IMR-90 (cell line): ENCODE measurements around the gene C1R. TPM values are rescaled to one million over a fixed set of nuclear protein-coding genes. Genes with fewer than 3 reads are reported as not detected.

ENCODE experiments used
- ATAC-seq: fragments of 200-7000 bp; cut with Tn5 transposase; 2 replicates; pipeline ENCODE4 v1.9.1; 2020; ENCODE audit warnings: low read depth, mild to moderate bottlenecking, moderate library complexity
- BruUV-seq: library from RNA; stranded (reverse); fragments of 400-500 nt; replicated peaks from 2 replicates; lab custom pipeline; 2021; lab: Mats Ljungman, UMichigan
- CTCF ChIA-PET: fragments of 300-600 bp; formaldehyde crosslinking; extraction: SDS; loops from one replicate; lab custom pipeline; 2021; ENCODE audit warnings: antibody characterized with exemption; lab: Yijun Ruan, JAX
- POLR2A ChIA-PET: fragments of 300-600 bp; sonication (Branson Sonifier 250); formaldehyde crosslinking; loops from one replicate; lab custom pipeline; 2022; ENCODE audit warnings: antibody characterized with exemption; ENCODE audit not compliant: unreplicated experiment; lab: Charles Lee
- DNase-seq: peaks from one replicate; pipeline ENCODE4 v3.0.0; 2013
- H2AFZ ChIP-seq: replicated peaks from 2 replicates; pipeline ENCODE3; 2013; ENCODE audit warnings: low read length, mild to moderate bottlenecking; ENCODE audit not compliant: poor library complexity
- H2AK5ac ChIP-seq: 2 replicates; pipeline ENCODE4 v1.6.1; 2013; ENCODE audit warnings: low read depth, low read length, inconsistent platforms
- H2AK9ac ChIP-seq: replicated peaks from 2 replicates; pipeline ENCODE3; 2013; ENCODE audit warnings: mild to moderate bottlenecking, low read depth, low read length, moderate library complexity; ENCODE audit not compliant: poor library complexity
- H2BK120ac ChIP-seq: 2 replicates; pipeline ENCODE4 v1.6.1; 2013; ENCODE audit warnings: low read depth, low read length, inconsistent platforms
- H2BK15ac ChIP-seq: 3 replicates; pipeline ENCODE4 v1.6.1; 2013; ENCODE audit warnings: low read depth, low read length, inconsistent platforms
- H2BK20ac ChIP-seq: 2 replicates; pipeline ENCODE4 v1.6.1; 2013; ENCODE audit warnings: low read depth, mild to moderate bottlenecking, inconsistent platforms, low read length, moderate library complexity
- H2BK5ac ChIP-seq: 2 replicates; pipeline ENCODE4 v1.6.1; 2013; ENCODE audit warnings: mild to moderate bottlenecking, low read depth, low read length, inconsistent platforms; ENCODE audit not compliant: poor library complexity, severe bottlenecking
- H3K14ac ChIP-seq: replicated peaks from 2 replicates; pipeline ENCODE4 v1.6.1; 2013; ENCODE audit warnings: low read depth, low read length, inconsistent platforms
- H3K18ac ChIP-seq: 2 replicates; pipeline ENCODE4 v1.6.1; 2013; ENCODE audit warnings: low read depth, low read length, control low read depth
- H3K23ac ChIP-seq: 2 replicates; pipeline ENCODE4 v1.6.1; 2013; ENCODE audit warnings: low read depth, low read length, inconsistent platforms
- H3K27ac ChIP-seq: 2 replicates; pipeline ENCODE4 v1.5.1; 2013; ENCODE audit warnings: mild to moderate bottlenecking, control low read depth, low read length; ENCODE audit not compliant: insufficient read depth
- H3K27me3 ChIP-seq: 2 replicates; pipeline ENCODE4 v1.6.1; 2013; ENCODE audit warnings: low read length; ENCODE audit not compliant: control insufficient read depth, insufficient read depth
- H3K36me3 ChIP-seq: 2 replicates; pipeline ENCODE4 v1.6.1; 2013; ENCODE audit warnings: low read length, mixed read lengths; ENCODE audit not compliant: control insufficient read depth, insufficient read depth
- H3K4ac ChIP-seq: 2 replicates; pipeline ENCODE4 v1.6.1; 2013; ENCODE audit warnings: low read depth, low read length, inconsistent platforms
- H3K4me1 ChIP-seq: 2 replicates; pipeline ENCODE4 v1.6.1; 2013; ENCODE audit warnings: low read length, mixed read lengths; ENCODE audit not compliant: control insufficient read depth, insufficient read depth
- H3K4me2 ChIP-seq: 2 replicates; pipeline ENCODE4 v1.6.1; 2013; ENCODE audit warnings: low read depth, mild to moderate bottlenecking, control low read depth, low read length, moderate library complexity
- H3K4me3 ChIP-seq: 2 replicates; pipeline ENCODE4 v1.5.1; 2013; ENCODE audit warnings: low read depth, mild to moderate bottlenecking, control low read depth, low read length, moderate library complexity; ENCODE audit not compliant: insufficient read depth
- H3K56ac ChIP-seq: 2 replicates; pipeline ENCODE4 v1.6.1; 2013; ENCODE audit warnings: low read length, inconsistent platforms; ENCODE audit not compliant: insufficient read depth; ENCODE audit errors: extremely low read depth
- H3K79me1 ChIP-seq, 2 experiments: 2 replicates each; pipeline ENCODE4 v1.6.1; 2013; ENCODE audit warnings: low read length in 2 of 2, inconsistent platforms in 1 of 2, low read depth in 1 of 2
- H3K9ac ChIP-seq: 2 replicates; pipeline ENCODE4 v1.6.1; 2013; ENCODE audit warnings: low read depth, low read length, control low read depth
- H3K9me1 ChIP-seq: 2 replicates; pipeline ENCODE4 v1.6.1; 2013; ENCODE audit warnings: low read length, inconsistent platforms; ENCODE audit not compliant: insufficient read depth
- H3K9me3 ChIP-seq: 2 replicates; pipeline ENCODE4 v1.6.1; 2013; ENCODE audit warnings: low read length; ENCODE audit not compliant: control insufficient read depth, insufficient read depth
- H4K20me1 ChIP-seq: 2 replicates; pipeline ENCODE4 v1.6.1; 2013; ENCODE audit warnings: low read length, inconsistent platforms; ENCODE audit not compliant: insufficient read depth
- H4K5ac ChIP-seq: 2 replicates; pipeline ENCODE4 v1.6.1; 2013; ENCODE audit warnings: mild to moderate bottlenecking, low read depth, low read length, control low read depth
- H4K8ac ChIP-seq, 2 experiments: 2 replicates each; pipeline ENCODE4 v1.6.1; 2013; ENCODE audit warnings: low read depth in 2 of 2, low read length in 2 of 2, control low read depth in 1 of 2, inconsistent platforms in 1 of 2
- H4K91ac ChIP-seq: 2 replicates; pipeline ENCODE4 v1.6.1; 2013; ENCODE audit warnings: low read depth, low read length, inconsistent platforms; ENCODE audit not compliant: insufficient read depth
- BHLHE40 ChIP-seq: fragments of 150-350 bp; IDR thresholded peaks from 2 replicates; pipeline ENCODE4 v1.6.1; 2016; ENCODE audit warnings: mild to moderate bottlenecking, low read depth, low read length
- CEBPB ChIP-seq: IDR thresholded peaks from 2 replicates; pipeline ENCODE4 v1.6.1; 2012; ENCODE audit warnings: low read depth, low read length, improper control_type of control experiment
- CHD1 ChIP-seq: IDR thresholded peaks from 2 replicates; pipeline ENCODE4 v1.6.1; 2012; ENCODE audit warnings: low read depth, low read length, improper control_type of control experiment
- FOS ChIP-seq: fragments of 150-350 bp; IDR thresholded peaks from 2 replicates; pipeline ENCODE4 v1.6.1; 2016; ENCODE audit warnings: low read depth, low read length
- MAFK ChIP-seq: IDR thresholded peaks from 2 replicates; pipeline ENCODE4 v1.6.1; 2012; ENCODE audit warnings: low read depth, low read length, improper control_type of control experiment
- MAZ ChIP-seq: IDR thresholded peaks from 2 replicates; pipeline ENCODE4 v1.6.1; 2012; ENCODE audit warnings: low read depth, mild to moderate bottlenecking, low read length, improper control_type of control experiment, moderate library complexity, borderline replicate concordance
- MXI1 ChIP-seq: IDR thresholded peaks from 2 replicates; pipeline ENCODE4 v1.6.1; 2012; ENCODE audit warnings: low read depth, mild to moderate bottlenecking, low read length, moderate library complexity, borderline replicate concordance
- NFE2L2 ChIP-seq: fragments of 150-350 bp; IDR thresholded peaks from 2 replicates; pipeline ENCODE4 v1.6.1; 2016; ENCODE audit warnings: low read depth, mild to moderate bottlenecking, low read length
- POLR2A ChIP-seq: IDR thresholded peaks from 2 replicates; pipeline ENCODE4 v1.6.1; 2012; ENCODE audit warnings: mild to moderate bottlenecking, low read depth, low read length
- RAD21 ChIP-seq: IDR thresholded peaks from 2 replicates; pipeline ENCODE4 v1.6.1; 2012; ENCODE audit warnings: low read length, improper control_type of control experiment
- RCOR1 ChIP-seq: IDR thresholded peaks from 2 replicates; pipeline ENCODE4 v1.6.1; 2012; ENCODE audit warnings: mild to moderate bottlenecking, low read length, improper control_type of control experiment; ENCODE audit not compliant: insufficient replicate concordance
- RFX5 ChIP-seq: IDR thresholded peaks from 2 replicates; pipeline ENCODE4 v1.8.0; 2012; ENCODE audit warnings: low read depth, mild to moderate bottlenecking, low read length, moderate library complexity
- SMC3 ChIP-seq: fragments of 150-350 bp; IDR thresholded peaks from 2 replicates; pipeline ENCODE4 v1.6.1; 2016; ENCODE audit warnings: low read depth, mild to moderate bottlenecking, antibody characterized with exemption, low read length, moderate library complexity
- WGBS, 2 experiments: methylation state at CpG; one replicate each; pipeline versions ENCODE4 v1.1.5 to v1.1.7; 2013; ENCODE audit warnings: missing lambda C conversion rate in 2 of 2; ENCODE audit not compliant: insufficient read length in 1 of 2; ENCODE audit errors: extremely low coverage in 2 of 2; 5-methylcytosine and 5-hydroxymethylcytosine counted together
- dilution Hi-C: fragments of 300-500 bp; cut with HindIII; formaldehyde crosslinking; loops from one replicate; pipeline ENCODE4 v1.14.3; 2018; ENCODE audit warnings: low sequenced_read_pairs; ENCODE audit not compliant: unreplicated experiment
- in situ Hi-C: fragments of 300-500 bp; cut with MboI; formaldehyde crosslinking; loops from 3 replicates; pipeline ENCODE4 v1.14.3; 2019; ENCODE audit warnings: low sequenced_read_pairs, inconsistent platforms, mixed read lengths
- intact Hi-C: fragments of 100-400 bp; cut with micrococcal nuclease; formaldehyde crosslinking; loops from 2 replicates; pipeline ENCODE4 v1.10.0; 2022
- polyA plus RNA-seq, 3 experiments: library from polyadenylated mRNA; depleted of rRNA; stranded (reverse); fragments of >200 nt; gene quantifications; 2 replicates each; pipeline ENCODE4 v1.2.3, GENCODE V29; 2012; ENCODE audit warnings: low replicate concordance in 1 of 3
- total RNA-seq: library from RNA; depleted of rRNA; stranded (reverse); fragments of >200 nt; gene quantifications from 2 replicates; pipeline ENCODE4 v1.2.3, GENCODE V29; 2012
- TF ChIP-seq, protein P1 (sequence below): fragments of 150-350 bp; IDR thresholded peaks from 2 replicates; pipeline ENCODE4 v1.6.1; 2016; ENCODE audit warnings: low read depth, mild to moderate bottlenecking, low read length, moderate library complexity, borderline replicate concordance
- TF ChIP-seq, protein P2 (sequence below): conservative IDR thresholded peaks from 2 replicates; pipeline ENCODE4 v1.5.1; 2012; ENCODE audit warnings: mild to moderate bottlenecking, low read depth, low read length, improper control_type of control experiment
- TF ChIP-seq, protein P3 (sequence below): fragments of 150-350 bp; IDR thresholded peaks from 2 replicates; pipeline ENCODE4 v1.6.1; 2017; ENCODE audit warnings: mild to moderate bottlenecking, antibody characterized with exemption, low read length, low read depth

The C1R gene
- total and polyA plus RNA-seq, 2 of the 4 experiments (the other 2 are of a cell fraction): 38.4 to 165 TPM

DNA sequence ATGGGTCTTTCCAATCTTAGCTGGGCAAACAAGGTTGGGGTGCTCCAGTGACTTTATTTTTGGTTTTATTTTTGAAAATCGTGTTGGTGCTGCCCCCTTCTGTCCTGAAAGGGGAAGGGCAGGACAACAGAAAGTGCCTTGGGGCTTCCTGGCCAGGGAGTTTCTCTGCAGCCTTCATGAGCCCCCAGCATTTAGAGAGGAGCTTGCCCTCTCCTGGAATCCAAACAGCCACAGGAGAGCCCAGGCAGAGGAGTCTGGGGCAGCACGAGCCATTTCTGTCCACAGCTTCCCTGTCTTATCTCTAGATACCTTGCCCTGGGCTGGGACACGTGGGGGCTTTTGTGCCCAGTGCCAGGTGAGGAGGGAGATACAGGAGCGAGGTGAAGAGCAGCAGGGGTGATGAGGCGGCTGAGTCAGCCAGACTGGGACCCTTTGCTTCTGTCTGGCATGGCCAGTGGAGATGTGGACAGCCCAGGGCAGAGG lies 21.2 kb upstream of the C1R start:
- no peak overlapping the region for H3K14ac ChIP-seq
- H2AK5ac ChIP-seq: peak overlapping the region; percentile 38; the same call in 1 of the 2 replicates
- ChIA-PET CTCF (interaction anchor here (0.6 to 1.8 kb wide), 8 partner anchors 9 to 459 kb away, joined by 3 to 9 read pairs (median 4); partner anchors contain the start of gene C1S), POLR2A (interaction anchor here (0.9 to 1.1 kb wide), 2 partner anchors 52 to 199 kb away, joined by 3 to 4 read pairs; partner anchors contain the start of gene ENO2)
- H3K4me1 ChIP-seq: peaks cover 5% of the 10 kb centered on the region; the same call in 1 of the 2 replicates
- H3K27me3 ChIP-seq: no peaks in the 10 kb centered on the region
- no peak for TF ChIP-seq NFE2L2
- TF ChIP-seq CHD1: no peak
- TF ChIP-seq, protein P1, sequence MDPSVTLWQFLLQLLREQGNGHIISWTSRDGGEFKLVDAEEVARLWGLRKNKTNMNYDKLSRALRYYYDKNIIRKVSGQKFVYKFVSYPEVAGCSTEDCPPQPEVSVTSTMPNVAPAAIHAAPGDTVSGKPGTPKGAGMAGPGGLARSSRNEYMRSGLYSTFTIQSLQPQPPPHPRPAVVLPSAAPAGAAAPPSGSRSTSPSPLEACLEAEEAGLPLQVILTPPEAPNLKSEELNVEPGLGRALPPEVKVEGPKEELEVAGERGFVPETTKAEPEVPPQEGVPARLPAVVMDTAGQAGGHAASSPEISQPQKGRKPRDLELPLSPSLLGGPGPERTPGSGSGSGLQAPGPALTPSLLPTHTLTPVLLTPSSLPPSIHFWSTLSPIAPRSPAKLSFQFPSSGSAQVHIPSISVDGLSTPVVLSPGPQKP: no peak
- TF ChIP-seq MAFK: no peak
- no peak for TF ChIP-seq MXI1
- TF ChIP-seq BHLHE40: no peak
- no peak for TF ChIP-seq MAZ
- TF ChIP-seq RFX5: no peak
- TF ChIP-seq RAD21: peak; percentile 68
- TF ChIP-seq, protein P2, sequence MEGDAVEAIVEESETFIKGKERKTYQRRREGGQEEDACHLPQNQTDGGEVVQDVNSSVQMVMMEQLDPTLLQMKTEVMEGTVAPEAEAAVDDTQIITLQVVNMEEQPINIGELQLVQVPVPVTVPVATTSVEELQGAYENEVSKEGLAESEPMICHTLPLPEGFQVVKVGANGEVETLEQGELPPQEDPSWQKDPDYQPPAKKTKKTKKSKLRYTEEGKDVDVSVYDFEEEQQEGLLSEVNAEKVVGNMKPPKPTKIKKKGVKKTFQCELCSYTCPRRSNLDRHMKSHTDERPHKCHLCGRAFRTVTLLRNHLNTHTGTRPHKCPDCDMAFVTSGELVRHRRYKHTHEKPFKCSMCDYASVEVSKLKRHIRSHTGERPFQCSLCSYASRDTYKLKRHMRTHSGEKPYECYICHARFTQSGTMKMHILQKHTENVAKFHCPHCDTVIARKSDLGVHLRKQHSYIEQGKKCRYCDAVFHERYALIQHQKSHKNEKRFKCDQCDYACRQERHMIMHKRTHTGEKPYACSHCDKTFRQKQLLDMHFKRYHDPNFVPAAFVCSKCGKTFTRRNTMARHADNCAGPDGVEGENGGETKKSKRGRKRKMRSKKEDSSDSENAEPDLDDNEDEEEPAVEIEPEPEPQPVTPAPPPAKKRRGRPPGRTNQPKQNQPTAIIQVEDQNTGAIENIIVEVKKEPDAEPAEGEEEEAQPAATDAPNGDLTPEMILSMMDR: peak; percentile 78
- no peak for TF ChIP-seq POLR2A
- TF ChIP-seq, protein P3, sequence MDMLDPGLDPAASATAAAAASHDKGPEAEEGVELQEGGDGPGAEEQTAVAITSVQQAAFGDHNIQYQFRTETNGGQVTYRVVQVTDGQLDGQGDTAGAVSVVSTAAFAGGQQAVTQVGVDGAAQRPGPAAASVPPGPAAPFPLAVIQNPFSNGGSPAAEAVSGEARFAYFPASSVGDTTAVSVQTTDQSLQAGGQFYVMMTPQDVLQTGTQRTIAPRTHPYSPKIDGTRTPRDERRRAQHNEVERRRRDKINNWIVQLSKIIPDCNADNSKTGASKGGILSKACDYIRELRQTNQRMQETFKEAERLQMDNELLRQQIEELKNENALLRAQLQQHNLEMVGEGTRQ: no peak
- no peak for TF ChIP-seq RCOR1
- no peak for TF ChIP-seq CEBPB
- peak; percentile 68 for TF ChIP-seq SMC3
- no peak for TF ChIP-seq FOS
- H3K36me3 ChIP-seq: peaks cover 33% of the 10 kb centered on the region
- intact Hi-C loops: loop anchor here (1.0 to 5.0 kb wide), 5 partner anchors 31 to 241 kb away; partner anchors contain the start of genes C12orf57, C1S and SPSB2
- H2BK15ac ChIP-seq: no peak overlapping the region
- H3K4ac ChIP-seq: no peak overlapping the region
- dilution Hi-C loops: no loop called here
- no peak overlapping the region for H3K27ac ChIP-seq
- H2BK5ac ChIP-seq: no peak overlapping the region
- no peak overlapping the region for H2AK9ac ChIP-seq
- H2AFZ ChIP-seq: no peak overlapping the region
- H4K5ac ChIP-seq: no peak overlapping the region
- in situ Hi-C loops: loop anchor here (5.0 to 10.0 kb wide), 2 partner anchors 51 to 169 kb away; partner anchors contain the start of genes C12orf57, C1S and RNU7-1
- no peak overlapping the region for H3K9ac ChIP-seq
- no peak overlapping the region for H3K23ac ChIP-seq
- peak; percentile 53 for ATAC-seq
- H3K79me1 ChIP-seq: peaks cover 18 to 30% of the 10 kb centered on the region in 2 experiments; a peak in 3 of 4 replicates
- no peak overlapping the region for H3K56ac ChIP-seq
- H3K9me3 ChIP-seq: no peaks in the 10 kb centered on the region
- H2BK120ac ChIP-seq: no peak overlapping the region
- WGBS, 2 experiments: no CpG with 5 or more reads among the region's 5 CpGs
- H3K18ac ChIP-seq: no peak overlapping the region
- no peaks in the 10 kb centered on the region for H3K9me1 ChIP-seq
- no TSS peak for BruUV-seq
- no peak overlapping the region for H2BK20ac ChIP-seq
- H3K4me3 ChIP-seq: no peak overlapping the region
- no peak overlapping the region for H4K91ac ChIP-seq
- H4K20me1 ChIP-seq: no peaks in the 10 kb centered on the region
- no peak overlapping the region for H4K8ac ChIP-seq
- DNase-seq: peak; percentile 44
- no peak overlapping the region for H3K4me2 ChIP-seq
